ENCODE results near the gene INPP4A. TPM values are rescaled to one million over a fixed set of nuclear protein-coding genes. Genes with fewer than 3 reads are reported as not detected.
"Not testable (repeated sequence)": the region's sequence is repeated elsewhere in the genome, so short reads cannot be mapped to it uniquely, and the experiment has no call there.

Gene INPP4A
- total RNA-seq, 1 donor from 2014 or later = 18.0 TPM

- H3K36me3 ChIP-seq (ENCODE audit: control insufficient read depth, insufficient read depth, low read length) = no peaks in the 10 kb centered on the region
- DNase-seq (ENCODE audit: low read depth) = no peak
- no peak overlapping the region for H3K4me3 ChIP-seq (ENCODE audit: low read depth, low read length)
- TF ChIP-seq, protein P1, sequence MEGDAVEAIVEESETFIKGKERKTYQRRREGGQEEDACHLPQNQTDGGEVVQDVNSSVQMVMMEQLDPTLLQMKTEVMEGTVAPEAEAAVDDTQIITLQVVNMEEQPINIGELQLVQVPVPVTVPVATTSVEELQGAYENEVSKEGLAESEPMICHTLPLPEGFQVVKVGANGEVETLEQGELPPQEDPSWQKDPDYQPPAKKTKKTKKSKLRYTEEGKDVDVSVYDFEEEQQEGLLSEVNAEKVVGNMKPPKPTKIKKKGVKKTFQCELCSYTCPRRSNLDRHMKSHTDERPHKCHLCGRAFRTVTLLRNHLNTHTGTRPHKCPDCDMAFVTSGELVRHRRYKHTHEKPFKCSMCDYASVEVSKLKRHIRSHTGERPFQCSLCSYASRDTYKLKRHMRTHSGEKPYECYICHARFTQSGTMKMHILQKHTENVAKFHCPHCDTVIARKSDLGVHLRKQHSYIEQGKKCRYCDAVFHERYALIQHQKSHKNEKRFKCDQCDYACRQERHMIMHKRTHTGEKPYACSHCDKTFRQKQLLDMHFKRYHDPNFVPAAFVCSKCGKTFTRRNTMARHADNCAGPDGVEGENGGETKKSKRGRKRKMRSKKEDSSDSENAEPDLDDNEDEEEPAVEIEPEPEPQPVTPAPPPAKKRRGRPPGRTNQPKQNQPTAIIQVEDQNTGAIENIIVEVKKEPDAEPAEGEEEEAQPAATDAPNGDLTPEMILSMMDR (IDR thresholded peaks at IDR 0.05; ENCODE audit: insufficient read depth, low read length, poor library complexity, severe bottlenecking) = no peak
- no peaks in the 10 kb centered on the region for H3K27me3 ChIP-seq (ENCODE audit: control insufficient read depth, insufficient read depth, low read length)
These were observed 12.5 kb upstream of the INPP4A start for GRCh38 chr2:98432145-98432544.

DNA sequence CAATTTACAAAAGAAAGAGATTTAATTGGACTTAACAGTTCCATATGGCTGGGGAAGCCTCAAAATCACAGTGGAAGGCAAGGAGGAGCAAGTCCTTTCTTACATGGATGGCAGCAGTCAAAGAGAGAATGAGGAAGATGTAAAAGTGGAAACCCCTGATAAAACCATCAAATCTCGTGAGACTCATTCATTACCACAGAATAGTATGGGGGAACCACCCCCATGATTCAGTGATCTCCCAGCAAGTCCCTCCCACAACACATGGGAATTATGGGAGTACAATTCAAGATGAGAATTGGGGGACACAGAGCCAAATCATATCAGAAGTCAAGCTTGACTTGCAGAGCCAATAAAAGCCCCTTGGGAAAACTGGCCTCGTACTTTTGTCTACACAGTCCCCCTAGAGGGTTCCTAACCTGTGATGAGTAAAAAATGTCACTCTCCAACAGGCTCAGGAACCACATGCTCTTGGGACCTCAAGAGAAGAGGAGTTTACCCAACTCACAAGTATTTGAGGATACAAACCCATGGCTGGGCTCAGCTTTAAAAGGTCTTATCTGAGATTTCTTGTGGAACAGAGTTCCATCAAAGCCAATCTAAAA is 11.2 kb upstream of the INPP4A start:
- Histone ChIP-seq H3K36me3 (ENCODE audit: control insufficient read depth, insufficient read depth, low read length) (no peaks in the 10 kb centered on the region), H3K27me3 (ENCODE audit: control insufficient read depth, insufficient read depth, low read length) (no peaks in the 10 kb centered on the region), H3K4me3 (ENCODE audit: low read depth, low read length) (no peak overlapping the region)
- TF ChIP-seq, protein P1 (IDR thresholded peaks at IDR 0.05; ENCODE audit: insufficient read depth, low read length, poor library complexity, severe bottlenecking) = no peak
- DNase-seq (ENCODE audit: low read depth) = no peak

DNA sequence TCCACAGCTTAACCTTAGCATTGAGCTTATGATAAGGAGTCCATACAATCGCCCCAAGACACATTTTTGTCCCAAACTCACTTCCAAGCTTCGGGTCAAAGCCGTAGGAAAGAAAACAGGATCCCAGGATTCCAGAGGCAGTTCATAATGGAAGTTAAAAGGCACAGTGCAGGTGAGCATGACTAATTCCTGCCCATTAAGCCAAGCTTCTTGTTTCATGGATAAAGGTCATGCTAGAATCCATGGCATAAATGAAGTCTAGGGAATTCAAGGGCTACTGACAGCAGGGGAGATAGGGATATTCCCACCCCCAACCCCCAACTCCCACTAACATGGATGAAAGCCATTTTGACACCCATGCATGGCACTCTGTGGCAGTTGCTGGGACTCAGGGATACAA is 10.2 kb upstream of the INPP4A start:
- Histone ChIP-seq H3K4me3 (ENCODE audit: low read depth, low read length) (no peak overlapping the region), H3K27me3 (ENCODE audit: control insufficient read depth, insufficient read depth, low read length) (no peaks in the 10 kb centered on the region), H3K36me3 (ENCODE audit: control insufficient read depth, insufficient read depth, low read length) (no peaks in the 10 kb centered on the region)
- no peak for DNase-seq (ENCODE audit: low read depth)
- TF ChIP-seq, protein P1 (IDR thresholded peaks at IDR 0.05; ENCODE audit: insufficient read depth, low read length, poor library complexity, severe bottlenecking) = no peak

DNA sequence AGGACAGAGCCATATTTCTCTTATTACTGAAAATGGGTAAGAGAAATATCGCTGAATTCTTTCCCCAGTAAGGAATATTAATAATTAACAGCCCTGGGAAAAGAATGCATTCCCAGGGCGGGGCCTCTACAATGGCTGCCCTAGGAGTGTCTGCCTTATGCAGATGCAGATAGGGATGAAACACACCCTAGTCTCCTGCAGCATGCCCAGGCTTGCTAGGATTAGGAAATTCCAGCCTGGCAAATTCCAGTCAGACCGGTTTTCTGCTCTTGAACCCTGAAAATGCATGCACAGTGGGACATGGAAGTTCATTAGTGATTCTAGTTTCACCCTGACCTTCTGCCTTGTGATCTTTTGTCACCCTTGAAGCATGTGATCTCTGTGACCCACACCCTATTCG is 9.0 kb upstream of the INPP4A start:
- H3K27me3 ChIP-seq (ENCODE audit: control insufficient read depth, insufficient read depth, low read length); DNase-seq (ENCODE audit: low read depth); H3K4me3 ChIP-seq (ENCODE audit: low read depth, low read length); H3K36me3 ChIP-seq (ENCODE audit: control insufficient read depth, insufficient read depth, low read length): not testable (repeated sequence)

DNA sequence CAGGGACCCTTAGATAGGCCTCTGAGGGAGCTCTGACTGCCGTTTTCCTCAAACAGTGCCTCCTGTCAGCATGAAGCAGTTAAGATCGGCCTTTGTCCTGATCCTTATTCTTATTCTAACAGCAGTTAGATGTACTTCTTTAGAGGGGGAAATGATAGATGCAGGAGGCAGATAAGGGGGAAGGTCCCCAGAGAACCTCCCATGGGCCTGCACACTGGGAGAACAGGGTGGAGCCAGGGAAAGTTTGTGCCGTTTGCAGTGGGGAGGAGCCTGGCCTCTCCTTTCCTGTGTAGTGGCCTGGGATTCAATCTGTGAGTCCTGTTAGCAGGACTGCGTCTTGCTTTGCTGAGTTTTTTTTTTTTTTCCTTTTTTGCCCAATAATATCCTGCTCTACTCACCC is 7.9 kb upstream of the INPP4A start:
- no peak for DNase-seq (ENCODE audit: low read depth)
- no peaks in the 10 kb centered on the region for H3K27me3 ChIP-seq (ENCODE audit: control insufficient read depth, insufficient read depth, low read length)
- TF ChIP-seq, protein P1 (IDR thresholded peaks at IDR 0.05; ENCODE audit: insufficient read depth, low read length, poor library complexity, severe bottlenecking) = no peak
- no peaks in the 10 kb centered on the region for H3K36me3 ChIP-seq (ENCODE audit: control insufficient read depth, insufficient read depth, low read length)
- H3K4me3 ChIP-seq (ENCODE audit: low read depth, low read length) = no peak overlapping the region

- no peaks in the 10 kb centered on the region for H3K27me3 ChIP-seq (ENCODE audit: control insufficient read depth, insufficient read depth, low read length)
- H3K4me3 ChIP-seq (ENCODE audit: low read depth, low read length) = no peak overlapping the region
- H3K36me3 ChIP-seq (ENCODE audit: control insufficient read depth, insufficient read depth, low read length) = no peaks in the 10 kb centered on the region
- TF ChIP-seq, protein P1 (IDR thresholded peaks at IDR 0.05; ENCODE audit: insufficient read depth, low read length, poor library complexity, severe bottlenecking) = no peak
- DNase-seq (ENCODE audit: low read depth) = no peak
These were observed 6.2 kb upstream of the INPP4A start for GRCh38 chr2:98438190-98439133.
